Kidney epithelial cell (primary cell): ENCODE results near the gene NUDT21. TPM values are rescaled to one million over a fixed set of nuclear protein-coding genes. Genes with fewer than 3 reads are reported as not detected.

Source experiments
- DNase-seq: peaks from one replicate; pipeline ENCODE4 v3.0.0-alpha.2; 2010; ENCODE audit warnings: low read depth
- H3K27me3 ChIP-seq: 2 replicates; pipeline ENCODE4 v1.6.0; 2011; ENCODE audit warnings: low read length; ENCODE audit not compliant: control insufficient read depth, insufficient read depth
- H3K36me3 ChIP-seq: 2 replicates; pipeline ENCODE4 v1.5.1; 2011; ENCODE audit warnings: low read length; ENCODE audit not compliant: control insufficient read depth, insufficient read depth
- H3K4me3 ChIP-seq: 2 replicates; pipeline ENCODE4 v1.5.1; 2011; ENCODE audit warnings: low read depth, mild to moderate bottlenecking, control low read depth, low read length
- total RNA-seq: library from RNA; depleted of rRNA; stranded (reverse); fragments of >200 nt; gene quantifications from 2 replicates; pipeline ENCODE4 v1.2.3, GENCODE V29; 2015
- TF ChIP-seq, protein P1 (sequence below): IDR thresholded peaks from 2 replicates; pipeline ENCODE4 v1.5.1; 2011; ENCODE audit warnings: mild to moderate bottlenecking, moderate library complexity, low read length, control low read depth, inconsistent platforms; ENCODE audit not compliant: insufficient read depth, poor library complexity, severe bottlenecking

Gene NUDT21
- total RNA-seq, 1 donor from 2014 or later = 89.7 TPM

DNA sequence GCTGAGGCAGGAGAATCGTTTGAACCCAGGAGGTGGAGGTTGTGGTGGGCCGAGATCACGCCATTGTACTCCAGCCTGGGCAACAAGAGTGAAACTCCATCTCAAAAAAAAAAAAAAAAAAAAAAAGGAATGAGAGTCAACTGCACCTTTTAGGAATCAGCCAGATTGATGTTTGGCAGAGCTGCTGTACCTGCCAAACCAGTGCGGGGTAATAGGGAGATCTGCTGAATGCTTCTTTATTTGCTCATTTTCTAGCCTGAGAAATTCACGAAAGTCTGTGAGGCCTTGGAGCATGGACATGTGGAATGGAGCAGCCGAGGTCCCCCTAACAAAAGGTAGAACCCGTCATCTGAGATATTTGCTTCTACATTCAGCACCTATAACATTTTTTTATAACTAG, 18.6 kb upstream of the NUDT21 start:
- H3K27me3 ChIP-seq = no peaks in the 10 kb centered on the region
- no peak overlapping the region for H3K4me3 ChIP-seq
- no peaks in the 10 kb centered on the region for H3K36me3 ChIP-seq
- TF ChIP-seq, protein P1, sequence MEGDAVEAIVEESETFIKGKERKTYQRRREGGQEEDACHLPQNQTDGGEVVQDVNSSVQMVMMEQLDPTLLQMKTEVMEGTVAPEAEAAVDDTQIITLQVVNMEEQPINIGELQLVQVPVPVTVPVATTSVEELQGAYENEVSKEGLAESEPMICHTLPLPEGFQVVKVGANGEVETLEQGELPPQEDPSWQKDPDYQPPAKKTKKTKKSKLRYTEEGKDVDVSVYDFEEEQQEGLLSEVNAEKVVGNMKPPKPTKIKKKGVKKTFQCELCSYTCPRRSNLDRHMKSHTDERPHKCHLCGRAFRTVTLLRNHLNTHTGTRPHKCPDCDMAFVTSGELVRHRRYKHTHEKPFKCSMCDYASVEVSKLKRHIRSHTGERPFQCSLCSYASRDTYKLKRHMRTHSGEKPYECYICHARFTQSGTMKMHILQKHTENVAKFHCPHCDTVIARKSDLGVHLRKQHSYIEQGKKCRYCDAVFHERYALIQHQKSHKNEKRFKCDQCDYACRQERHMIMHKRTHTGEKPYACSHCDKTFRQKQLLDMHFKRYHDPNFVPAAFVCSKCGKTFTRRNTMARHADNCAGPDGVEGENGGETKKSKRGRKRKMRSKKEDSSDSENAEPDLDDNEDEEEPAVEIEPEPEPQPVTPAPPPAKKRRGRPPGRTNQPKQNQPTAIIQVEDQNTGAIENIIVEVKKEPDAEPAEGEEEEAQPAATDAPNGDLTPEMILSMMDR = no peak
- DNase-seq = no peak

DNA sequence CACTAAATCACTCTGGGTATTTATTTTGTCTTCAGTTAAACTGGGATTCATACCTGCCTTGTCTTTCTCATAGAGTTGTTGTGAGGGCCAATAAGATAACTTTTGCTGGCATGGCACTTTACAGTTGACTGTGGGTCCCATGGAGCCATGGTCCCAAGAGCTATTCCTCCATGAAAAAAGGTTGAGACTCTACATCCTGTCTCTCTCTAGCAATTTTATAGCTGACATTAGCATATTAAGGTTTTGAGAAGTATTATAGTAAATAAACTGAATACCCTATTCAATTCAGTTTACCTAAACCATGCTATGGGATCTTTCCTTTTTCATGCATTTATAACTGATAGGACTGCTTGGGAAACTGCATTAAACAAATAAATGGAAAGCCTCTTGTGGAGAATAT, 17.7 kb upstream of the NUDT21 start:
- Histone ChIP-seq H3K27me3 (no peaks in the 10 kb centered on the region), H3K36me3 (no peaks in the 10 kb centered on the region), H3K4me3 (no peak overlapping the region)
- TF ChIP-seq, protein P1 = no peak
- DNase-seq = no peak

DNA sequence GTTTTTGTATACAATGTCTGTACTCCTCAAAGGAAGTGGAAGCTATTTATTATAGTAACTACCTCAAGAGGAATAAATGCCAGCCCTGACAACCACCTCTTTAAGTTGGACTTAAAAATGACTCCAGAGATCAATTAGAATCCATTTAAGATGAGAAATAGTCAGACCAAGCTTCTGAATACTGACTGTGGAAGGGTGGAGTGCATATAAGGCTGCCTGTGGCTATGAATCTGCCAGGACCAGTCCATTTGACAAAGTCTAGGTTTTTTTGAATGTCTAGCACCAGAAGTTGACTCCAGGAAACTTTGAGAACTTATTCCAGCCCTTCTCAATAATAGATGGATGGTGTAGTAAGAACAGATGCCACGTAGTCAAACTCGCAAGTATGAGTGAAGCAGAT, 15.2 kb upstream of the NUDT21 start:
- no peaks in the 10 kb centered on the region for H3K27me3 ChIP-seq
- DNase-seq = no peak
- H3K4me3 ChIP-seq = no peak overlapping the region
- H3K36me3 ChIP-seq = no peaks in the 10 kb centered on the region
- TF ChIP-seq, protein P1 = no peak

DNA sequence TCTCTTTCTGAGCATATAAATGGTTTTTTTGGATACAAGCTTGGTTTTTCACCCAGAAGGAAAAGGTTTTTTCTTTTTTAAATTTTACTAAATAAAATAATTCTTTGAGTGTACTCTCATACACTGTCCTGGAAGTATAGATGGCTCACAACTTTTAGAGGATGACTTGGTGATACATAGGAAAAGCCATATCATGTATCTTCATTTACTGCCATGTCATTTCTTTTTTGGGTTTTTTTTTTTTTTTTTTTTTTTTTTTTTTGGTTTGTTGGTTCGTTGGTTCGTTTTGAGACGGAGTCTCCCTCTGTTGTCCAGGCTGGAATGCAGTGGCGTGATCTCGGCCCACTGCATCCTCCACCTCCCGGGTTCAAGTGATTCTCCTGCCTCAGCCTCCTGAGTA, 12.0 kb upstream of the NUDT21 start:
- DNase-seq = no peak
- no peaks in the 10 kb centered on the region for H3K27me3 ChIP-seq
- no peaks in the 10 kb centered on the region for H3K36me3 ChIP-seq
- no peak overlapping the region for H3K4me3 ChIP-seq
- TF ChIP-seq, protein P1 = no peak

DNA sequence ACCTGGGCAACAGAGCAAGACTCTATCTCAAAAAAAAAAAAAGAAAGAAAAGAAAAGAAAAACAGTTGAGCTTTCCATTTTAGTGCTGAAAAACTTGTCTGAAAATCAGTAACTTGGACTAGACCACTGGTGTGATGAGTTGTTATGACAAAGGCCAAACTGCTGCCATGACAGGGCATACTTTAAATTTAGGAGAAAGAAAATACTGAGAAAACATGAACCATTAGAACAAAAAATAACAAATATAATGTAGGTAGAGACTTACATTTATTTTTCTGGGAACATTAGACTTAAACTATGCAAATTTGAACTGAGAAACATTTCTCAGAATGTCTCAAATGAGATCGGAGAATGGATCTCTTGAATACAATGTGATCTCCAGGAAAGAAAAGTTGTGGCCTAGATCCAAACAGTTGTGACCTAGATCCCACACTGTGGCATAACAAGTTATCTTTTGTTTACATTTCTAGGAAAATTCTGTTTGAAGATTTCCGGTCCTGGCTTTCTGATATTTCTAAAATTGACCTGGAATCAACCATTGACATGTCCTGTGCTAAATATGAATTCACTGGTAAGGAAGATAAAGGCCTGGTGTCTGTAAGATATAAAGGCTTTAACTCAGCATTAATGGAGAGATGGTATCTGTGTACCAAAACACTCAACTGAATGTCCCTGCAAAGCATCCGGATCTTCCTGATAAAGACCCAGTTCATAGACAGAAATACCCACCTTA, 11.1 kb upstream of the NUDT21 start:
- H3K36me3 ChIP-seq = no peaks in the 10 kb centered on the region
- H3K4me3 ChIP-seq = no peak overlapping the region

More for the DNA sequence above, 11.1 kb upstream of the NUDT21 start:
- TF ChIP-seq, protein P1 = no peak
- DNase-seq = no peak
- H3K27me3 ChIP-seq = no peaks in the 10 kb centered on the region
